Measurements from ENCODE around the gene TTC1. TPM values are rescaled to one million over a fixed set of nuclear protein-coding genes. Genes with fewer than 3 reads are reported as not detected.
"Not testable (repeated sequence)": the region's sequence is repeated elsewhere in the genome, so short reads cannot be mapped to it uniquely, and the experiment has no call there.

TTC1 gene
- total RNA-seq, 4 donors from 2014 or later = 39.9 to 67.9 (median 56.3) TPM

DNA sequence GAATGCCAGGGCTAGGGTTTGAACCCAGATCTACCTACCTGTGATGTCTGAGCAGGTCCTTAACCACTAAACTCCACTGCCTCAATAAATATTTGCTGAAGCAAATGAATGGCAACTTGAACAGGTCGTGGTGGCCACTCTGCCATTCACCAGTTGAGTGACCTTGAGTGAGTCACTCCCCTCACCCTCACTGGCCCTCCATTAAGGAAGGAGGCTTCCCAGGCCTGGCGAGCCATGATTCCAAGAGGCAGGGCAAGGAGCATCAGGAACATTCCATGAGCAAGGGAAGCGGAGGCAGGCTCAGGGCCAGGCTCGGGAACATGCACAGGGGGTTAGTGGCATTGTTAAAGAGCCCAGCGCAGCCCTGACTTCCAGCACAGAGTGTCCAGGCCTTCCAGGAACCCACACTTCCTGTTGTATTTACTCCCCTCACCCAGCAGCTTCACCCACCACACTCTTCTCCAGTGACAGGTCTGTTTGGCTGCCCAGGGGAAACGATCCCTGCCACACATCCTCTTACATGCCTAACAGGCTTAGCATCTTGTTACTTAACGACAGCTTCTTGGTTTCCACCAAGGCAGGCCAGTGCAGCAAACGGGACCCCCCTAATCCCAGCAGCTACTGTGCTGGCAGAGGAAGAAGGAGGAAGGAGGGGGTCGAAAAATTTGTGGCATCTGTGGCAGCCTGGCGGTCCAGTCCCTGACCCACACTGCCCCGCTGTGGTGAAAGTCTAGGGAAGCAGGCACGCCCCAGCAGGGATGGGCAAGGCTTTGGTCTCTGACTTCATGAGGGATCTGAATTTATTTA, 43.7 kb upstream of the TTC1 start:
- no peak for TF ChIP-seq POLR2A (IDR thresholded peaks at IDR 0.05)
- TF ChIP-seq, protein P1, sequence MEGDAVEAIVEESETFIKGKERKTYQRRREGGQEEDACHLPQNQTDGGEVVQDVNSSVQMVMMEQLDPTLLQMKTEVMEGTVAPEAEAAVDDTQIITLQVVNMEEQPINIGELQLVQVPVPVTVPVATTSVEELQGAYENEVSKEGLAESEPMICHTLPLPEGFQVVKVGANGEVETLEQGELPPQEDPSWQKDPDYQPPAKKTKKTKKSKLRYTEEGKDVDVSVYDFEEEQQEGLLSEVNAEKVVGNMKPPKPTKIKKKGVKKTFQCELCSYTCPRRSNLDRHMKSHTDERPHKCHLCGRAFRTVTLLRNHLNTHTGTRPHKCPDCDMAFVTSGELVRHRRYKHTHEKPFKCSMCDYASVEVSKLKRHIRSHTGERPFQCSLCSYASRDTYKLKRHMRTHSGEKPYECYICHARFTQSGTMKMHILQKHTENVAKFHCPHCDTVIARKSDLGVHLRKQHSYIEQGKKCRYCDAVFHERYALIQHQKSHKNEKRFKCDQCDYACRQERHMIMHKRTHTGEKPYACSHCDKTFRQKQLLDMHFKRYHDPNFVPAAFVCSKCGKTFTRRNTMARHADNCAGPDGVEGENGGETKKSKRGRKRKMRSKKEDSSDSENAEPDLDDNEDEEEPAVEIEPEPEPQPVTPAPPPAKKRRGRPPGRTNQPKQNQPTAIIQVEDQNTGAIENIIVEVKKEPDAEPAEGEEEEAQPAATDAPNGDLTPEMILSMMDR (IDR thresholded peaks at IDR 0.05 in 4 of 5, conservative IDR thresholded peaks at IDR 0.05 in 1 of 5) = peak in 2 of 5 experiments; percentile 33 to 34
- H3K27ac ChIP-seq = no peak overlapping the region
- intact Hi-C loops (cut with DNase I; ENCODE audit: low total_unique reads) = no loop called here
- ATAC-seq (no peak), DNase-seq (peak in 1 of 2 donors; percentile 13)
- in situ Hi-C loops (cut with MboI; ENCODE audit: low sequenced_read_pairs in 4 of 4) = no loop called here
- no peaks in the 10 kb centered on the region for H3K9me3 ChIP-seq
- peaks cover 0 to 4% (median 1%) of the 10 kb centered on the region in 3 donors for H3K27me3 ChIP-seq
- no peak overlapping the region for H3K4me3 ChIP-seq
- no peaks in the 10 kb centered on the region for H3K4me1 ChIP-seq
- no peaks in the 10 kb centered on the region for H3K36me3 ChIP-seq

DNA sequence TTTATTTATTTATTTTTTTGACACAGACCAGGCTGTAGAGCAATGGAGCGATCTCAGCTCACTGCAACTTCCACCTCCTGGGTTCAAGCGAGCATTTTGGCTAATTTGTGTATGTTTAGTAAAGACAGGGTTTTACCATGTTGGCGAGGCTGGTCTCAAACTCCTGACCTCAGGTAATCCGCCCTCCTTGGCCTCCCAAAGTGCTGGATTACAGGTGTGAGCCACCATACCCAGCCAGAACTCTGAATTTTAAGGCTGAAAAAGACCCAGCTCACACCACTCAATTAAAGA, 43.2 kb upstream of the TTC1 start:
- H3K36me3 ChIP-seq; in situ Hi-C loops (cut with MboI; ENCODE audit: low sequenced_read_pairs in 4 of 4); ATAC-seq; DNase-seq; H3K9me3 ChIP-seq; H3K4me1 ChIP-seq; H3K27me3 ChIP-seq; intact Hi-C loops (cut with DNase I; ENCODE audit: low total_unique reads); H3K4me3 ChIP-seq; H3K27ac ChIP-seq: not testable (repeated sequence)

DNA sequence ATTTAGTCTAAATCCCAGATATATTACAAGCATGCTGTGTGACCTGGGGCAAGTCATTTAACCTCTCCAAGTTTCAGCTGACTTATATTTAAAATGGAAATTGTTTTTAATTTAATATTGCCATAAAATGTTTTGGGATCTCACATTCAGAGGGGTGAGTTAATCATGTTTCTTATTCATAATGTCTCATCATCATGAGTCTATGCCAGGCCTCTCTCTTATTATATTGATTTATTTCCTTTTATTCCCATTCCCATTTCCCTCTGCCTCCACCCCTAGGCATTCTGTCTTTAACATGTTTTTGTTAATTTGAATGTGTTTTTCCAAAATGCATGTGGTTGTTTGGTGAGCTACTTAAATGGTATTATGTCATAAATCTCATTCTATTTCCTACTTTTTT, 39.0 kb upstream of the TTC1 start:
- Histone ChIP-seq H3K4me1 (no peaks in the 10 kb centered on the region), H3K27me3 (peaks cover 27 to 31% (median 30%) of the 10 kb centered on the region in 3 donors), H3K9me3 (no peaks in the 10 kb centered on the region), H3K4me3 (no peak overlapping the region), H3K36me3 (no peaks in the 10 kb centered on the region), H3K27ac (no peak overlapping the region)
- TF ChIP-seq, protein P1 (IDR thresholded peaks at IDR 0.05 in 4 of 5, conservative IDR thresholded peaks at IDR 0.05 in 1 of 5) = no peak
- TF ChIP-seq POLR2A (IDR thresholded peaks at IDR 0.05) = no peak
- no peak for DNase-seq
- no peak for ATAC-seq
- in situ Hi-C loops (cut with MboI; ENCODE audit: low sequenced_read_pairs in 4 of 4) (no loop called here), intact Hi-C loops (cut with DNase I; ENCODE audit: low total_unique reads) (no loop called here)

DNA sequence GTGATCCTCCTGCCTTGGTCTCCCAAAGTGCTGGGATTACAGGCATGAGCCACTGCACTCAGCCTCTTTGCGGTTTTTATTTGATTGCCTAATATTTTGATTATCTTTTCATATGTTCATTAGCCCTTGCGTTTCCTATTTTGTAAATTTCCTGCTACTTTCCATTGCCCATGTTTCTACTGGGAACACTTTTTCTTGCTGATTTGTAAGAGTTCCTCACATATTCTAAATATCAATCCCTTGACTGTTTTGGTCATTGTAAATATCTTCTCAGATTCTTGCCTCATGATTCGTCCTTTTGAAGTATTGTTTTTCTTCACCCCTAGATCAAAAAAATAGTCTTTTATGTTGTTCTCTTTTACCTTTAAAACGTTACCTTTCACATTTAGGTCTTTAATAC, 37.9 kb upstream of the TTC1 start:
- Histone ChIP-seq H3K4me1 (no peaks in the 10 kb centered on the region), H3K36me3 (no peaks in the 10 kb centered on the region), H3K27ac (no peak overlapping the region), H3K27me3 (peaks cover 27 to 31% (median 30%) of the 10 kb centered on the region in 3 donors), H3K9me3 (no peaks in the 10 kb centered on the region), H3K4me3 (no peak overlapping the region)
- TF ChIP-seq POLR2A (IDR thresholded peaks at IDR 0.05) = no peak
- TF ChIP-seq, protein P1 (IDR thresholded peaks at IDR 0.05 in 4 of 5, conservative IDR thresholded peaks at IDR 0.05 in 1 of 5) = no peak
- DNase-seq (no peak), ATAC-seq (no peak)
- in situ Hi-C loops (cut with MboI; ENCODE audit: low sequenced_read_pairs in 4 of 4) (no loop called here), intact Hi-C loops (cut with DNase I; ENCODE audit: low total_unique reads) (no loop called here)

DNA sequence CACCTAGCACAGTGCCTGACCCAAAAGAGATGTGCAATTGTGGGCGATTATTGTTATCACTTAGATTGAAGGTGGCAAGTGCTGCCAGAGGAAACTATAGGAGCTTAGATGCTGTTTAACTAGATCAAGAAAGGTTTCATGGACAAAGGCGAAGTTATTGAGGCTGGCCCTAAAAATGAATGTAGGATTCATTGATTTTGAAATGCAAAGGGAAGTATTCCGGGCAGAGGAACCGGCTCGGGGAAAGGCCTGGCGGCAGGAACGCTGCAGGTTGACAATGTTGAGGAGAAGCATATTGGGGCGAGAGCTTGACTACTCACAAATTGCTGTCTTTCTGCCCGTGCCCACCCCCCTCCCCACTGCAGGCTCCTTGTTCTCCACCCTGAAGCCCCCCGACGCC, 37.4 kb upstream of the TTC1 start:
- peaks cover 27 to 31% (median 30%) of the 10 kb centered on the region in 3 donors for H3K27me3 ChIP-seq
- intact Hi-C loops (cut with DNase I; ENCODE audit: low total_unique reads) = no loop called here
- no peak overlapping the region for H3K4me3 ChIP-seq
- no peak for DNase-seq
- in situ Hi-C loops (cut with MboI; ENCODE audit: low sequenced_read_pairs in 4 of 4) = no loop called here
- H3K4me1 ChIP-seq = no peaks in the 10 kb centered on the region
- ATAC-seq = no peak
- no peak overlapping the region for H3K27ac ChIP-seq
- TF ChIP-seq, protein P1 (IDR thresholded peaks at IDR 0.05 in 4 of 5, conservative IDR thresholded peaks at IDR 0.05 in 1 of 5) = no peak
- no peak for TF ChIP-seq POLR2A (IDR thresholded peaks at IDR 0.05)
- H3K9me3 ChIP-seq = no peaks in the 10 kb centered on the region
- H3K36me3 ChIP-seq = no peaks in the 10 kb centered on the region

Data from gastrocnemius medialis (tissue), 4 donors.